ENCODE results near the gene PKHD1.
"Not testable (repeated sequence)": the region's sequence is repeated elsewhere in the genome, so short reads cannot be mapped to it uniquely, and the experiment has no call there.

The PKHD1 gene

GRCh38 chr6:51936531-51937290 lies 150.7 kb downstream of the PKHD1 start:
- H3K27ac ChIP-seq: peak overlapping the region; percentile 71; the same call in 1 of the 2 replicates
- peak overlapping the region; percentile 34 for H3K4me3 ChIP-seq
- no peak for TF ChIP-seq FOXP2 (optimal IDR thresholded peaks at IDR 0.05; ENCODE audit: control extremely low read depth, extremely low read length, insufficient read depth)
- no peak for TF ChIP-seq EZH2 (IDR thresholded peaks at IDR 0.05)
- no peak for TF ChIP-seq POLR2AphosphoS5 (IDR thresholded peaks at IDR 0.05; ENCODE audit: borderline replicate concordance, low read depth, low read length)
- peaks cover 9% of the 10 kb centered on the region; the same call in 1 of the 2 replicates for H3K36me3 ChIP-seq (ENCODE audit: insufficient read depth, low read length)
- no peak overlapping the region for H3K9ac ChIP-seq (ENCODE audit: insufficient read length)
- no peaks in the 10 kb centered on the region for H3K9me3 ChIP-seq (ENCODE audit: low read depth, low read length)
- DNase-seq (ENCODE audit: low read depth, low spot score): no peak

GRCh38 chr6:51934098-51934497 lies 153.3 kb downstream of the PKHD1 start:
- no peak overlapping the region for H3K4me3 ChIP-seq
- no peak for DNase-seq (ENCODE audit: low read depth, low spot score)
- TF ChIP-seq POLR2AphosphoS5 (IDR thresholded peaks at IDR 0.05; ENCODE audit: borderline replicate concordance, low read depth, low read length) (no peak), EZH2 (IDR thresholded peaks at IDR 0.05) (no peak)

GRCh38 chr6:51932956-51933355 lies 154.5 kb downstream of the PKHD1 start:
- H3K9me3 ChIP-seq (ENCODE audit: low read depth, low read length): no peaks in the 10 kb centered on the region
- TF ChIP-seq EZH2 (IDR thresholded peaks at IDR 0.05) (no peak), FOXP2 (optimal IDR thresholded peaks at IDR 0.05; ENCODE audit: control extremely low read depth, extremely low read length, insufficient read depth) (no peak), POLR2AphosphoS5 (IDR thresholded peaks at IDR 0.05; ENCODE audit: borderline replicate concordance, low read depth, low read length) (no peak)
- H3K4me3 ChIP-seq: no peak overlapping the region

More at GRCh38 chr6:51934098-51934497, 153.3 kb downstream of the PKHD1 start:
- no peaks in the 10 kb centered on the region for H3K9me3 ChIP-seq (ENCODE audit: low read depth, low read length)
- H3K9ac ChIP-seq (ENCODE audit: insufficient read length): no peak overlapping the region
- H3K36me3 ChIP-seq (ENCODE audit: insufficient read depth, low read length): peaks cover 13% of the 10 kb centered on the region; the same call in 1 of the 2 replicates
- no peak overlapping the region for H3K27ac ChIP-seq

GRCh38 chr6:51930602-51931001 lies 156.8 kb downstream of the PKHD1 start:
- Histone ChIP-seq H3K36me3 (ENCODE audit: insufficient read depth, low read length) (peaks cover 13% of the 10 kb centered on the region; the same call in 1 of the 2 replicates), H3K9ac (ENCODE audit: insufficient read length) (no peak overlapping the region), H3K27ac (no peak overlapping the region), H3K9me3 (ENCODE audit: low read depth, low read length) (no peaks in the 10 kb centered on the region), H3K4me3 (no peak overlapping the region)
- TF ChIP-seq POLR2AphosphoS5 (IDR thresholded peaks at IDR 0.05; ENCODE audit: borderline replicate concordance, low read depth, low read length) (no peak), FOXP2 (optimal IDR thresholded peaks at IDR 0.05; ENCODE audit: control extremely low read depth, extremely low read length, insufficient read depth) (no peak), EZH2 (IDR thresholded peaks at IDR 0.05) (no peak)
- DNase-seq (ENCODE audit: low read depth, low spot score): no peak

More at GRCh38 chr6:51932956-51933355, 154.5 kb downstream of the PKHD1 start:
- H3K27ac ChIP-seq: no peak overlapping the region
- H3K9ac ChIP-seq (ENCODE audit: insufficient read length): no peak overlapping the region
- H3K36me3 ChIP-seq (ENCODE audit: insufficient read depth, low read length): peaks cover 13% of the 10 kb centered on the region; the same call in 1 of the 2 replicates
- no peak for DNase-seq (ENCODE audit: low read depth, low spot score)

- no peak for TF ChIP-seq POLR2AphosphoS5 (IDR thresholded peaks at IDR 0.05; ENCODE audit: borderline replicate concordance, low read depth, low read length)
- TF ChIP-seq EZH2 (IDR thresholded peaks at IDR 0.05): no peak
- no peak for TF ChIP-seq FOXP2 (optimal IDR thresholded peaks at IDR 0.05; ENCODE audit: control extremely low read depth, extremely low read length, insufficient read depth)
- H3K36me3 ChIP-seq (ENCODE audit: insufficient read depth, low read length): peaks cover 14% of the 10 kb centered on the region; the same call in 1 of the 2 replicates
- no peaks in the 10 kb centered on the region for H3K9me3 ChIP-seq (ENCODE audit: low read depth, low read length)
- DNase-seq (ENCODE audit: low read depth, low spot score): no peak
- H3K9ac ChIP-seq (ENCODE audit: insufficient read length): no peak overlapping the region
- H3K4me3 ChIP-seq: no peak overlapping the region
- no peak overlapping the region for H3K27ac ChIP-seq
Observed at GRCh38 chr6:51929934-51930574, 157.4 kb downstream of the PKHD1 start.

GRCh38 chr6:51928320-51928719 lies 159.1 kb downstream of the PKHD1 start:
- Histone ChIP-seq H3K9ac (ENCODE audit: insufficient read length) (no peak overlapping the region), H3K4me3 (no peak overlapping the region), H3K27ac (no peak overlapping the region), H3K36me3 (ENCODE audit: insufficient read depth, low read length) (peaks cover 13% of the 10 kb centered on the region), H3K9me3 (ENCODE audit: low read depth, low read length) (no peaks in the 10 kb centered on the region; the same call in 1 of the 2 replicates)
- DNase-seq (ENCODE audit: low read depth, low spot score): no peak
- no peak for TF ChIP-seq EZH2 (IDR thresholded peaks at IDR 0.05)
- no peak for TF ChIP-seq FOXP2 (optimal IDR thresholded peaks at IDR 0.05; ENCODE audit: control extremely low read depth, extremely low read length, insufficient read depth)

GRCh38 chr6:51927450-51927849 lies 160.0 kb downstream of the PKHD1 start:
- no peak overlapping the region for H3K9ac ChIP-seq (ENCODE audit: insufficient read length)
- H3K27ac ChIP-seq: no peak overlapping the region
- H3K9me3 ChIP-seq (ENCODE audit: low read depth, low read length): no peaks in the 10 kb centered on the region; the same call in 1 of the 2 replicates
- H3K36me3 ChIP-seq (ENCODE audit: insufficient read depth, low read length): peaks cover 15% of the 10 kb centered on the region
- H3K4me3 ChIP-seq: no peak overlapping the region
- no peak for TF ChIP-seq POLR2AphosphoS5 (IDR thresholded peaks at IDR 0.05; ENCODE audit: borderline replicate concordance, low read depth, low read length)
- TF ChIP-seq FOXP2 (optimal IDR thresholded peaks at IDR 0.05; ENCODE audit: control extremely low read depth, extremely low read length, insufficient read depth): no peak
- no peak for TF ChIP-seq EZH2 (IDR thresholded peaks at IDR 0.05)
- DNase-seq (ENCODE audit: low read depth, low spot score): no peak

GRCh38 chr6:51926125-51926524 lies 161.3 kb downstream of the PKHD1 start:
- no peak overlapping the region for H3K9ac ChIP-seq (ENCODE audit: insufficient read length)
- H3K9me3 ChIP-seq (ENCODE audit: low read depth, low read length): no peaks in the 10 kb centered on the region; the same call in 1 of the 2 replicates
- H3K4me3 ChIP-seq: no peak overlapping the region
- no peak for TF ChIP-seq FOXP2 (optimal IDR thresholded peaks at IDR 0.05; ENCODE audit: control extremely low read depth, extremely low read length, insufficient read depth)
- TF ChIP-seq EZH2 (IDR thresholded peaks at IDR 0.05): no peak
- TF ChIP-seq POLR2AphosphoS5 (IDR thresholded peaks at IDR 0.05; ENCODE audit: borderline replicate concordance, low read depth, low read length): no peak
- DNase-seq (ENCODE audit: low read depth, low spot score): no peak
- peaks cover 12% of the 10 kb centered on the region for H3K36me3 ChIP-seq (ENCODE audit: insufficient read depth, low read length)
- no peak overlapping the region for H3K27ac ChIP-seq

GRCh38 chr6:51922479-51922878 lies 164.9 kb downstream of the PKHD1 start:
- not testable (repeated sequence) for H3K9me3 ChIP-seq (ENCODE audit: low read depth, low read length); DNase-seq (ENCODE audit: low read depth, low spot score); H3K27ac ChIP-seq; H3K4me3 ChIP-seq; H3K9ac ChIP-seq (ENCODE audit: insufficient read length)
- H3K36me3 ChIP-seq (ENCODE audit: insufficient read depth, low read length): peaks cover 11% of the 10 kb centered on the region

GRCh38 chr6:51918347-51918746 lies 169.1 kb downstream of the PKHD1 start:
- H3K9me3 ChIP-seq (ENCODE audit: low read depth, low read length); H3K27ac ChIP-seq; H3K9ac ChIP-seq (ENCODE audit: insufficient read length); H3K36me3 ChIP-seq (ENCODE audit: insufficient read depth, low read length); H3K4me3 ChIP-seq; DNase-seq (ENCODE audit: low read depth, low spot score): not testable (repeated sequence)

All from SK-N-MC (cell line).